GM23338 (cell line): ENCODE results near the gene APOL1.

Source experiments
- CTCF ChIP-seq, 2 experiments: fragments of 200-600 bp in 1 of 2; sonication (generic) in 1 of 2; conservative IDR thresholded peaks; 2 replicates each; pipeline versions ENCODE4 v1.5.1 to v1.6.1; 2016 to 2017; ENCODE audit warnings: antibody characterized with exemption in 2 of 2, low read depth in 2 of 2, mild to moderate bottlenecking in 2 of 2, moderate library complexity in 1 of 2
- EZH2 ChIP-seq: fragments of 200-600 bp; sonication (generic); IDR thresholded peaks from one replicate; pipeline ENCODE4 v1.8.0; 2017; ENCODE audit warnings: antibody characterized with exemption, mild to moderate bottlenecking, low read depth; ENCODE audit not compliant: unreplicated experiment
- EZH2phosphoT487 ChIP-seq: fragments of 200-600 bp; sonication (generic); IDR thresholded peaks from one replicate; pipeline ENCODE4 v1.8.1; 2018; ENCODE audit warnings: antibody characterized with exemption; ENCODE audit not compliant: unreplicated experiment
- POLR2AphosphoS5 ChIP-seq: IDR thresholded peaks from 2 replicates; pipeline ENCODE4 v1.6.1; 2016; ENCODE audit warnings: antibody characterized with exemption, low read depth

DNA sequence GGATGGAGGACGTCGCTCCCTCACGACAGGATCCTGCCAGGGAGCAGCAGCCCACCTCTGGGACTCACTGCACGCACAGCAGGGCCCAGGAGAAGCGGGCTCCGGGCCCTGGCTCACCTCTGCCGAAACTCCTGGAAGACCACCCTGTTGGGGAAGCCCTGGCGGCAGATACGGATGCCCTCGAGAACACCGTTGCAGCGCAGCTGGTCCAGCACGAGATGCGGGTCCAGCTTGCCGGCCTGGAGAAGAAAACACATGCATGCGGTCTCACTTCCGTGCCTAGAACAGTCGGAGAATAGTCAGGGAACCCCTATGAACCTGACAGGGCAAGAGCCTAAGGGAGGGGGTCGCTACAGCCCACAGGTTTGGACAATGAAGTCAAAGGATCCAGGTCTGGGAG lies 52.9 kb downstream of the APOL1 start:
- TF ChIP-seq CTCF (conservative IDR thresholded peaks at IDR 0.05; ENCODE audit: low read depth in 2 of 2) = no peak
- no peak for TF ChIP-seq EZH2
- no peak for TF ChIP-seq POLR2AphosphoS5
- no peak for TF ChIP-seq EZH2phosphoT487
